GM21526 (cell line): ENCODE data around the gene ALG9.
"Not testable (repeated sequence)": the region's sequence is repeated elsewhere in the genome, so short reads cannot be mapped to it uniquely, and the experiment has no call there.

Experiments used
- ATAC-seq: cut with Tn5 transposase; IDR thresholded peaks from one replicate; pipeline ENCODE4 v1.9.1; 2021; ENCODE audit warnings: moderate library complexity; ENCODE audit not compliant: unreplicated experiment, low FRiP score

The ALG9 gene

DNA sequence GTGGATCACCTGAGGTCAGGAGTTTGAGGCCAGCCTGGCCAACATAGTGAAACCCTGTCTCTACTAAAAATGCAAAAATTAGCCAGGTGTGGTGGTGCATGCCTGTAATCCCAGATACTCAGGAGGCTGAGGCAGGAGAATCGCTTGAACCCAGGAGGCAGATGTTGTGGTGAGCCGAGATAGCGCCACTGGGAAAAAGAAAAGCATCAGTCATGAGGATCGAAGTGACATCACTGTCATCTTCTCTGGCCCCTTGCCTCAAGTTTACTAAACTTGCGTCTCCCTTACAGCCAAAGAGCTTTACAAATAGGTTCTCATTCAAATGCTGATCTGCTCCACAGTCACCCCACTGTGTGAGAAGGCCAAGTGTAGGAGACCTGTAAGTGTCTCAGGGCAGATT lies 100.2 kb downstream of the ALG9 start:
- not testable (repeated sequence) for ATAC-seq

DNA sequence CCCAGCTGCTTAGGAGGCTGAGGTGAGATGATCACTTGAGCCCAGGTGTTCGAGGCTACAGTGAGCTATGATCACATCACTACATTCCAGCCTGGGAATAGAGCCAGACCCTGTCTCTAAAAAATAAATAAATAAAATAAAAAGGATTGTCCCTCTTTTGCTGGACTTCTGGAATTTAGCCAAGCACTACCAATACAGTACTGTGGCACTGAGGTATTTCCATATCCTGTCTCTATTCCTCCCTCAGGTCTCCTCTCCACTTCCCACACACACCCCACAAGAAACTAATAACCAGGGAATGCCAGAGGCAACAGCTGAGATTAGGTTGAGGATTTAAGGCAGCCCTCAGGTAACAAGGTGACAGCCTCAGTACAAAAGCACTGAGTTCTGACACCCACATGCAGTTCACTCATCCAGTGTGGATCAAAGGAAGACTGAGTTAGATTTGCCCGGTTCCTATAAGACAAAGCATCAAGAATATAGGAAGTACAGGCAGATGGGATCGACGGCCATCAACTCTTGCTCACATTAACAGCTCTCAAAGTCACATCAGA lies 100.7 kb downstream of the ALG9 start:
- ATAC-seq: no peak

DNA sequence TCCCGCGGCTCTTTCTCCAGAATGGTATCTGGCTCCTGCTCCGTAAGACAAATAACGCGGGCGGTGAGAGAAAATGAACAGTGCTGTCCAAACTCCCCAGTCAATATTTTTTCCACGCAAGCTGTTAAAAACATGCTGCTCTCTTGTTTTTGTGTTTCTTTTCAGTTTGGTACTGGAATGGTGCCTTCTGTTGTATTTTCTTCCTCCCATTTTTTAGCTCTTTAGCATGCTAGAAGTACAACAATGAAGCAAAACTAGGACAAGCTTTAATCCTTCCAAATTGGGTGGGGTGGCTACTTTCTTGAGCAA lies 104.6 kb downstream of the ALG9 start:
- no peak for ATAC-seq

DNA sequence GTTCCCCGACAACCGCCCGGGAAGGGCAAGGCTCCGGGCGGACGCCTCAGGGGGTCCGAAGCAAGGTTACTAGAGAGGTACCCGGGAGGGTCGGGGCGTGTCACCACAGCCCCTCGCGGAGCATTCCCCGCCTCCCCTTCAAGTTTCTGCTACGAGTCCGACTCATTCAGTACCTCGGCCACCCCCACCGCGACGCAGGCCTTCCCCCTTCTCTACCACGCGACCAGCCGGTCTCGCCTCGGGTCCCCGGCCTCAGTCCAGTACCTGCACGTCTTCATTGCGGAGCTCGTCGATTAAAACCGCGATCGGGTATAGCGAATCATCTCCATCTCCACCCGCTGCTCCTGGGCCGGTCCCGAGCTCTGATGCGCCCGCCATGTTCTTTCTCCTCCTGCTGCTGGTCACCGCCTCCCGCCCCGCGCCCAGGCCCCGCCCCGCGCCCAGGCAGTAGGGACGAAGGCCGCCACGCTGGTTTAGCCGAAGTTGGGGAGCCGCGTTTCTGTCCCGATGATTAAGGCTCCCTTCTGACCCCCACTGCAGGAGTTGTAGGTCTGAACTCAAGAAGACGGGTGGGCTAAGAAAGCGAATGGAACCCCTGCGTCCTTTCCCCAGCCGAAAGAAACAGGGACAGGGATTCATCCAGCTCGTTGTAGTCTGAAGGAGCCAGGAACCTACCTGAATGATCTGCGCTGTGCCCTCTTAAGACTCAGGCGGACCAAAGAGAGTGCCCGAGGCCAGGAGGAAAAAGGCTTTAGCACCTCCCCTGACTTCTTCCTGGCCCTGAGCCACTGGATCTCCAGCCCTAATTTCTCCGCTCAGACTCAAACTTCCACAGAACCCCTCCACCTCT lies 105.2 kb downstream of the ALG9 start, which contains the start of gene PPP2R1B:
TSS of gene PPP2R1B (minus strand) at position 406 of the 850 bp plus-strand sequence. CDS start at position 378, 28 bp downstream.
- peak; percentile 79 for ATAC-seq

DNA sequence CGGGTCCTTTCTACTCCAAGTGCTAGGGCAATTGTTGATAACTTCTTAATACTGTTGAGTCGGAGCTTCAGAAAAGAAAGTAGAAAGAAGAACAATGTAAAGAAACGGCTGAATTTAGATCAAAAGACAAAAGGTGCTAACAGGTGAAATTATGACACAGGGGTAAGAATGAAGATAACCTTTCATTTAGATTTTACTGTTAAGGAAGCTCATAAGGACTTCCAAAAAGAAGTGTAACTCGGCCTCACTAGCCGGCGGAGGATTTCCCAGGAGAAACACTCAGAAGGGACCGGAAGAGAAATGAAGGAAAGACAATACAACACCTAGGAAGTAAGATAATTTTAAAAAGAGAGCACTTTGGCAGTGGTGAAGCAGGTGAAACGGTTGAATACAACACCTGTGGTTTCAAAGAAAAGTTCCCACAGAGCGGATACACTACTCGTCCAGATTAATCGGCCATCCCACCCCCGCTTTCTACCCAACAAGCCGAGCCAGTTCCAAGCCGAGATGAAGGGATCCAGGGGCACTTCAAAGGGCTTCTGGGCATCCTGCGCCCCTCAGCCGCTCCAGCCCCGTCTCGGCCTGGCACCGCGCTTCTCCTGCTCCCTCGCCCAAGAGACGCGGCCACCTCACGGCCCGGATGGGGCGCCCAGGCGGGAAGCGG lies 105.9 kb downstream of the ALG9 start:
- peak; percentile 12 for ATAC-seq

DNA sequence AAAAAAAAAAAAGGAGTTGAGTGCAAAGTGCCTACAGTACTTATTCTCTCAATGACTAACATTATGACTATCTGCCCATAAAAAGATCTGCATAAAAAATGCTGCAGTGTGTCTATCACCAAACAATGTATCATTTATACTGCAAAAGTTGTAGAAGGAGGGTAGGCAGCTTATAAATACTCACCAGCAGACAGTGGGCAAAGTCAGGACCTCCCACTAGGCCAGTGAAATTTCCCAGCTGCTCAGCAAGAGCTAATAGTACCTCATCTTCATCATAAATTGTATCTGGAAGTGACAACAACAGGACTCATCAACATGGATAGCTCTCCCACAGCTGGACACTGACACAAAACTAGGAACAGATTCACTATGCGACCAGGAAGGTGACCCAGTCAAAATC lies 106.8 kb downstream of the ALG9 start:
- ATAC-seq: no peak

DNA sequence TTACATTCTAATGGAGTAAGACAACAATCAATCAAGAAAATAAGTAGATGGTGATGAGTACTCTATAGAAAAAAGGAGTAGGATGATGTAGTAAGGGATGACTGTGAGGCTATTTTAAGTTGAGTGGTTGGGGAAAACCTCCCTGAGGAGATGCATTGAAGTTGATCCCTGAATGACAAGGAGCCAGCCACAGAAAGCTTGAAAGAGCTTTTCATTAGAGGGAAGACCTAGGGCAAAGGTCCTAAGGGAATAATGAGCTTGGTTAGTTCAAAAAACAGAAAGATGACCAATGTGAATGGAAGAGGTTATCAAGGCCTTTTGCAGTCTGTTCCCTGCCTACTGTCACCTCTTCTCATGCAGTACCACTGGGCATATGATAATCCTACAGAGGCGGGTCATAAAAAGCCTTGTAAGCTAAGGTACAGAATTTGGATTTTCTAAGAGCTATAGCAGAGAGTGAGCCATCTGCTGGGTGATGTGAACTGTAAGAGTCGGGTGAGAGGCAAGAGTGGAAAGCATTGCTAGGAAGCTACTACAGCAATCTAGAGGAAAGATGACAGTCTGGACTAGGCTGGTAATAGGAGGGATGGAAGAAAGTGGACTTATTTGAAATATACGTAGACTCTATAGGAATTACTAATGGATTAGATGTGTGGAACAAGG lies 108.3 kb downstream of the ALG9 start:
- ATAC-seq: no peak

DNA sequence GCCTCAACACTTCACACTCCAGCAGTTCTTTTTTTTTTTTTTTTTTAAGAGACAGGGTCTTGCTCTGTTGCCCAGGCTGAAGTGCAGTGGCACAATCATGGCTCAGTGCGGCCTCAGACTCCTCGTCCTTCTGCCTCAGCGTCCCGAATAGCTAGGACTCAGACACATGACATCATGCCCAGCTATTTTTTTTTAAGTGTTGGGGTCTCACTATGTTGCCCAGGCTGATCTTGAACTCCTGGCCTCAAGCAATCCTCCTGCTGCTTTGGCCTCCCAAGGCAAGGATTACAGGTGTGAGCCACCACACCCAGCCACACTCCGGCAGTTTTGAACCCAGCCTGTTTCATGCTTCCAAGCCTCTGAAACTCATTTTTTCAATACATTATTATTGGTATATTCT lies 108.9 kb downstream of the ALG9 start:
- no peak for ATAC-seq

DNA sequence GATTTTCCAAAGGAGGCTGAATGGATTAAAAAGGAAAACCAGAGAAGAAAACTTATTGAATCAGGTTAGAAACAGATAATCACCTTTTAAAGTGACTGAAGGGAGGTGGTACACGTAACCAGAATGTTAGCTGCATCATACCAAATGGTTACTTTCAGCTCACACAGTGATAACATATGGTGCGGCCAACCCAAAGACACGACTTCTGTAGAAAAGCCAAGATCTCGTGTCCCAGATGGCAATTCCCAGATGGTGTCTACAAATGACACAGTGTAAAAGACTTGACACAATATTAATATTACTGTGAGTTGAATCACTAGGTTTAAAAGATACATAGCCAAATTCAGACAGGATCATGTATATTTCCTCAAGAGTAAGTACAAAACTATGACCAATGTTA lies 110.3 kb downstream of the ALG9 start:
- ATAC-seq: no peak

DNA sequence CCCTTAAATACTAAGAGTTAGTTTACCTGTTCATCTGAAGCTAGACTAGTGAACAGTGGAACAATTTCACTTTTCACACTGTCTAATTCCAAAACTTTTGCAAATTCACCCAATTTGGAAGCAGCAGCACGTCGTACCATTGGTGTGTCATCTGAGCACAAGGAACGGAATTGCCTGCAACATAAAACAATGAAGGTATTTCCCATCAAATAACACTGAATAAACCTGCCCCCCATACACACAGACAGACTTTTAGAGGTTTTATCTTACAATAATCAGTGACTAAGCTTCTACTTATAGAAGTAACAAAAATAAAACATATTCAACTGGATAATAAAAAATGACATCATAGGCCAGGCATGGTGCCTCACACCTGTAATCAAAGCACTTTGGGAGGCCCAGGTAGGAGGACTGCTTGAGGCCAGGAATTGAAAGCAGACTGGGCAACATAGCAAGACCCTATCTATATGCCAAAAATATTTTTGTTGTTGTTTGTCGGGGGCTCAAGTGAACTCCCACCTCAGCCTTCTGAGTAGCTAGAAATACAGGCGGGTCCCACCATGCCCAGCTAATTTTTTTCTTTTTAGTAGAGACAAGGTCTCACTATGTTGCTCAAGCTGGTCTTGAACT lies 111.5 kb downstream of the ALG9 start:
- ATAC-seq: no peak

DNA sequence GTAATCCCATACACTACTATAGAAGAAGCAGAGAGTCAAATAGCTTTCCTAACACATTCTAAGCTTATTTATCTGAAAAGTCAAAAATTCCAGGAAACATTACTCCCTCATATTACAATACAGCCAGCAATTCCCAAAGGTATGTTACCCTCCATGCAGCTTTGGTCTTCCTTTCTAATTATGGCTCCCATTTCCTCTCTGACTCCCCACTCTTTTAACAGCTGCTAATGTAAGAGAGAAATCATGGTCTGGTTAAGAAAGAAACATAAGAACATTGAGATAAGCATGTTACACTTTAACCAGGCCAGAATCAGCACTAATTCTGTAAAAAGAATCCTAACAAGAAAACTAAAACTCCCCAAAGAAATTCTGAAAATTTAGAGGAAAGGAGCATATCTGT lies 112.0 kb downstream of the ALG9 start:
- no peak for ATAC-seq

DNA sequence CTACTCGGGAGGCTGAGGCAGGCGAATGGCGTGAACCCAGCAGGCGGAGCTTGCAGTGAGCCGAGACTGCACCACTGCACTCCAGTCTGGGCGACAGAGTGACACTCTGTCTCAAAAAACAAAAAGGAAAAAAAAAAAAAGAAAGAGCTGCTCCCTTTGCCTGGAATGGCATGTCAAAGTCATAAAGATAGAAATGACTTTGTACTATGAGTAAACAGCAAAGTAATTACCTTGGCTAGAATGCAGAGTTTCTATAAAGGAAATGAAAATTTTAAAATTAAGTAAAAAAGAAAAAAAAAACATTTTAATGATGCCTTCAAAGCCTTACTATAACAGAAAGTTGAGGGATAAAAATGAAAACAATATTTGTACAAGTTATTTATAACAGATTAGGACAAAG lies 115.3 kb downstream of the ALG9 start:
- ATAC-seq: no peak

DNA sequence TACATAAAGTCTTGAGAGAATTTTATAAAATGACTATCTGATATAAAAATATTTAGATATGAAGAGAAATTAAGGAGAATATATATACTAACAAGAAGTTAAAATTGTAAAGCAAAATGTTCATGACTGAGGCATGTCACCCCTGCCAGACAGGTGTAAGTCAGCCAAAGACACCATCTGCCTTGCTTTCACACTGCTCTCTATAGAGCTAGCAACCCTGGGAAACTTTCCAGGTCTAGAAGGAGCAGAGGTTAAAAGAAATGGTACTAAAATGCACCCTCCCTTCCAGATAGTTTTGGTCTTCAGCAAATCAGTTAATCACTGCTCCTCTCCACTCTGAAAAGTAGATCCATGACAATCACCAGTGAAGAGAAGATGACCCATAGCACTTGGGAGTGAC lies 121.7 kb downstream of the ALG9 start:
- no peak for ATAC-seq

DNA sequence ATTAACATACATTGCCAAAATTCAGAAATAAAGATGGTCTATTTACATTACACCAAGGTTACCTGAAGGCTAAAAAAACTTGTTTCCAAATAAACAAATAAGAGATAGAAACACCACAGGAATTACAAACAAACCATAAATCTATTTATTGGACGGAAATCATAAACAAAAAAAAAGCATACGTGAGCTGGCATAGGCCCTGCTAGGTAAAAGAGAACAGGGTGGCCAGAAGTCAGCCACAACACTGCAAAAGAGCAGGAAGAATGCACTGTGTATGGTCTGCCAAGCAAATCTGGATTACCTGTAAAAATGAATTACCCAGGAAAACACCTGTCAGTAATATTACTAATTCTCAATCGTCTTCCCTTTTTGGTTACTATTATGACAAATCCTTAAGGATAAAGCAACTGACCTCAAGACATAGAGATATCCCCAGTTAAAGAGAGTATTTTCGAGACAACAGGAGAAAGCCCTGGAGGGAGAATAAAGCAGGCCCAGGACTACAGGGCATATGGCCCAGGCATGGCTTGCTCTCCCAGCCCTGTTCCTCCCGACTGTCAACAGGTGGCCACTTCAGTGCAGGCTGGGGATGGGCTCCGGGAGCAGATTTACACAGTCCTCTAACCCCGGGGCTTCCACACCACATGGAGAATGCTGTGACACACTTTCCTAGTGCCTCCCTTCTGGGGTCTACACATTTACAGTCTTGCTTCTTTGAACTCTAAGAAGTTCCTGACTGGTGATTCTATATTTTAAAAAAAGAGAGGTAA lies 123.2 kb downstream of the ALG9 start:
- ATAC-seq: no peak

DNA sequence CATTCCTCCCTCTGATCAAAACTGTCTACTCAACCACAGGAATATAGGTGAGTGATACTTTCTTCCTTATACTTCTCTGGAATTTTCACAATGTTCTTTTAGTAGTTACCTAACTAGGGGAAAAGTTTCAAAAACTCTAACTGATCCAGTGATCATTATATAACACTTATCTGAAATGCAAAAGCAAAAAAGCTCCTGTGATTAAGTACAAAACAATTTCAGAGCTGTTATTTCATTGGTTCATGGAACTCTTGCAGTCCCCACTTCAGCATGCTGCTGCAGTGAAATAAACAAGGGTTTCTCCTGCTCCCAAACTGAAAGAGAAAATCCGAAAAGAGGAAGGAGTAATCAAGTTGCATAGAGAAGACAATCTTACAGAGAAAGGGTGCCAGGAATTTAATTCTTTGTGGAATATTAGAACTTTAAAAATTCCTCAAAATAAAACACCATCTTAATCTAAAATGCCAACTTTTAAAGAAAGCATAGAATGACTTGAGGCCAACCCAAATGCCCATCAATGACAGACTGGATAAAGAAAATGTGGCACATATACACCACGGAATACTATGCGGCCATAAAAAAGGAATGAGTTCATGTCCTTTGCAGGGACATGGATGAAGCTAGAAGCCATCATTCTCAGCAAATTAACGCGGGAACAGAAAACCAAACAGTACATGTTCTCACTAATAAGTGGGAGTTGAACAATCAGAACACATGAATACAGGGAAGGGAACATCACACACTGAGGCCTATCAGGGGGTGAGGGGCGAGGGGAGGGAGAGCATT lies 125.5 kb downstream of the ALG9 start:
- no peak for ATAC-seq

DNA sequence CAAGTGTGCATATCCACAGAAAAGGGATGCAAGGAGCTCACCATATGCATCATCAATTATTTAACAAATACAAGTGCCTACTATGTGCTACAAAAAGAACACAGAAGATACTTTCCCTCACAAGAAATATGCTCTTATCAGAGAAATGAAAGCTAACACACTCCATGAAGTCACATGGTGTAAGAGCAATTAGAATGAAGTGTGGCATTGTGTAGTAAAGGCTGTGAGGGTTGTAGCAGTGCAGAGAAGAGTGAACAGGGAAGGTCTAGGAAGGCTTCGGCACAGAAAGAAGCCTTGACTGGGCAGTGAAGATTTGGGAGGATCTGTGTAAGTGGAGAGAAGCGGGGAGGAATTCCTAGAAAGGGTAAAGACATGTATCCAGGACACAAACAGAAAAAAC lies 127.7 kb downstream of the ALG9 start:
- no peak for ATAC-seq

DNA sequence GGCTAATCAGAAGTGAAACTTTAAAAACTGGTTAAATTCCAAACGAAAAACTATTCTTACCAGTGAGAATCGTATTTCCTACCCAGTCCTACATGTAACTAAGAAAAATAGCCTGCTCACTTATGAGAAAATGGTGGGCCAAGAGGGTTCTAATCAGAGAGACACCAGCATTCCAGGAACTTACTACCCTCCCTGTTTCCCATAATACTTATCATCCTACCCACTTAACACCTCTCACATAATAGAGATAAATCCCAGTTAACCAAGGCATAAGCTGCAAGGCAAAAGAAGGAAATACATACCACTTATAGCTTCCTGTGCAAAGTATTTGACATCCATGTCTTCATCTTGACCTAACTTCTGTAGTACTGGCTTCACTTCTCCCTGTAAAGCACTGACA lies 129.6 kb downstream of the ALG9 start:
- ATAC-seq: no peak

DNA sequence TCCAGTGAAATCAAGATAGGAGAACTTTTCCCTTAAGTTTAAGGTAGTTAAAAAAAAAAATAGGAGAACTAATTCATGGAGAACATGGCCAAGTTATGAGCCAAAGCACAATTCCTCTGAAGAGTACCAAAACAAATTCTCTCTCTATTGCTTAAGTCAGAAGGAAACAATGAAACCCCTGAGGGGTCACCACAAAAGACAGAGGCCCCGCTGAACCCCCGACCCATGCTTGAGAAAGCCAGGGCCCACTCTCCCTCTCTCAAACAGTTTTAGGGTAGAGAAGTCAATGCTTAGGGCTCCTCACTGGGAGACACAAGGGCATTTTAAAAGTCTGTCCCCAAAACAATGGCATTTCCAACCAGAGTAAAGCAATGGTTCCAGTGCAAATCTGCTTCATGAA lies 132.1 kb downstream of the ALG9 start:
- no peak for ATAC-seq

DNA sequence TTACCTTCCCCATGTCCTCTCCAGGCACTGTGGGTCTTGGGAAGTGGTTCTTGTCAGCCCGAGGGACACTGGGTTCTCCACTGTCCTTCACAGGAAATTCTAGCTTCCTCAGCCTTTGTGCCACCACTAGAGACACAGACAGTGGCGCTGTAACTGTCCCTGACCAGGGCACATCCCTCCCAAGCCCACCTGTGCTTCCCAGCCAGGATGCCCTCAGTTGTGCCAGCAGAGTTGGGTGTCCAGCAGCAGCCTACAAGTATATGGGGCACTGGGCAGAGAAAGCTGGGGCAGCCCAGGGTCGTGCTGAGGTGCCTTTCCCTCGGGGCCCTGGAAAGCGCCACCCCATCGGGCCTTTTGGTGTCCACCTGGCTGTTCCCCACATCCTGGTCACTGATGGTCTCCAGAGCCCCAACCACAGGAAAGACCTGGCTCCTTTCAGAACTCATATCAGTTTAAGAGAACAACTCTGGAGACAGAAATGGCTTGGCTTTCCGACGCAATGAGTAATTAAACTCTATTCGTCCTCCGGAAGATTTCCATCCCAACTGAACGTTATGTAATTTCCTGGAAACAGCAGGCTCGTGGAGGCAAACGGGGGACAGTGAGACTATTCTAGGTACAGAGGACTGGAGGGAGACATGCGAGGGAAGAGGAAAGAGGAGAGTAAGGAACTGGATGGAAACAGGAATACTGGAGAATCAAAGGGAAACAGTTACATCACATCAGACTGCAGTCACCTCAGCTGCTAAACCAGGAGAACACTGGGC lies 133.8 kb downstream of the ALG9 start:
- ATAC-seq: no peak
